Measurements from ENCODE around the gene CHCHD4. TPM values are rescaled to one million over a fixed set of nuclear protein-coding genes. Genes with fewer than 3 reads are reported as not detected.

The CHCHD4 gene
- 34.7 to 43.7 TPM (median 38.3 TPM) in 5 replicates for total RNA-seq (2022; extraction: Qiagen RNA extraction; ENCODE audit: low read depth)

DNA sequence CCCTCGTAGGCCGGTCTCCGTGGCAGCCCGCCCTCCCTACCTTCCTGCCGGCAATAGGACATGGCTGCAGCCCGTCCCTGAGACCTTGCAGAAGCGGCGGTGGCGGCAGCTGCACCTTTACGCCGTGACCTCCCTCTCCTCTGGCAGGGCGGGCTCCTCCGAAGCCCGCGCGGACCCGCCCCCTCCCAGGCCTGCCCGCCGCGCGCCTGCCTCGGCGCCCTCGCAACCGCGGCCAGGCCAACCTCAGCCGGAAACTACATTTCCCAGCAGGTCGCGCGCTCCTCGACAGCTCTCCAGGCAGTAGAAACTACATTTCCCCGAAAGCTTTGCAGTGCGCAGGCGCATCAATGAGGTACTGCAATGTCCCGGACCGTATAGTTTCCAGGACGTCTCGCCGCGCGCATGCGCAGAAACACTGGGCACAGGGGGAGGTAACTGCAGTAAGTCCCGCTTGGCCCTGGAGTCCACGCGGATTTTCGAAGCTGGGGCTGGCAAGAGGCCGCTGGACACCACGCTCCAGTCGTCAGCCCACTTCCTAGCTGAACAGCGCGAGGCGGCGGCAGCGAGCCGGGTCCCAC, at the start of gene CHCHD4, which contains the start of gene TMEM43:
Gene CHCHD4, minus strand, starts transcription at position 256 of the 578 bp plus-strand sequence. Its CDS starts 194 bp downstream, at position 62.
Gene TMEM43, plus strand, starts transcription at position 438 of the 578 bp plus-strand sequence. CDS start 142 bp downstream, outside the sequence.

Other genes starting within 250 kb of the CHCHD4 start
- 0.05 to 0.48 TPM (median 0.14 TPM) in 5 replicates for gene WNT7A, start 244.8 kb downstream of the CHCHD4 start, total RNA-seq (2022; extraction: Qiagen RNA extraction; ENCODE audit: low read depth)
- gene TMEM43, start 182 bp upstream of the CHCHD4 start, total RNA-seq (2022; extraction: Qiagen RNA extraction; ENCODE audit: low read depth) = 81.6 to 105 TPM (median 99.4 TPM) in 5 replicates
- 29.8 to 34.0 TPM (median 32.3 TPM) in 5 replicates for gene XPC, start 53.7 kb upstream of the CHCHD4 start, total RNA-seq (2022; extraction: Qiagen RNA extraction; ENCODE audit: low read depth)
- gene LSM3, start 53.9 kb upstream of the CHCHD4 start, total RNA-seq (2022; extraction: Qiagen RNA extraction; ENCODE audit: low read depth) = 17.0 to 36.7 TPM (median 20.4 TPM) in 5 replicates

Data from A549 treated with ZK216348 at 1 μM for 4 hours (cell line).